Measurements from ENCODE around the gene HDAC4.

Gene HDAC4

GRCh38 chr2:239327536-239328350 lies 73.1 kb downstream of the HDAC4 start:
- DNase-seq (ENCODE audit: low spot score), result no peak

GRCh38 chr2:239326831-239327535 lies 73.8 kb downstream of the HDAC4 start:
- no peak for DNase-seq (ENCODE audit: low spot score)

GRCh38 chr2:239324456-239324855 lies 76.4 kb downstream of the HDAC4 start:
- no peak for DNase-seq (ENCODE audit: low spot score)

GRCh38 chr2:239323447-239323846 lies 77.4 kb downstream of the HDAC4 start:
- no peak for DNase-seq (ENCODE audit: low spot score)

- DNase-seq (ENCODE audit: low spot score), result peak; percentile 59
Measured at GRCh38 chr2:239322416-239323086, 78.3 kb downstream of the HDAC4 start.

- peak; percentile 34 for DNase-seq (ENCODE audit: low spot score)
Measured at GRCh38 chr2:239321596-239322415, 79.0 kb downstream of the HDAC4 start.

GRCh38 chr2:239318790-239319661 lies 81.8 kb downstream of the HDAC4 start:
- peak; percentile 65 for DNase-seq (ENCODE audit: low spot score)

GRCh38 chr2:239318151-239318611 lies 82.6 kb downstream of the HDAC4 start:
- peak; percentile 15 for DNase-seq (ENCODE audit: low spot score)

GRCh38 chr2:239316562-239317465 lies 84.0 kb downstream of the HDAC4 start:
- DNase-seq (ENCODE audit: low spot score), result peak; percentile 68

- DNase-seq (ENCODE audit: low spot score), result peak; percentile 28
Measured at GRCh38 chr2:239315308-239315707, 85.5 kb downstream of the HDAC4 start.

GRCh38 chr2:239313776-239314175 lies 87.0 kb downstream of the HDAC4 start:
- DNase-seq (ENCODE audit: low spot score), result peak; percentile 65

GRCh38 chr2:239312741-239313667 lies 87.8 kb downstream of the HDAC4 start:
- DNase-seq (ENCODE audit: low spot score), result peak; percentile 69

- peak; percentile 60 for DNase-seq (ENCODE audit: low spot score)
Measured at GRCh38 chr2:239312081-239312511, 88.7 kb downstream of the HDAC4 start.

GRCh38 chr2:239311132-239312040 lies 89.4 kb downstream of the HDAC4 start:
- peak; percentile 68 for DNase-seq (ENCODE audit: low spot score)

- no peak for DNase-seq (ENCODE audit: low spot score)
Measured at GRCh38 chr2:239310401-239311061, 90.3 kb downstream of the HDAC4 start.

- no peak for DNase-seq (ENCODE audit: low spot score)
Measured at GRCh38 chr2:239309398-239310245, 91.2 kb downstream of the HDAC4 start.
